OCI-M2 (cell line): ENCODE measurements around the gene COBL.

Source experiments
- DNase-seq: peaks from one replicate; lab custom pipeline; 2025; ENCODE audit not compliant: unreplicated experiment; lab: John Stamatoyannopoulos, UW

The COBL gene

DNA sequence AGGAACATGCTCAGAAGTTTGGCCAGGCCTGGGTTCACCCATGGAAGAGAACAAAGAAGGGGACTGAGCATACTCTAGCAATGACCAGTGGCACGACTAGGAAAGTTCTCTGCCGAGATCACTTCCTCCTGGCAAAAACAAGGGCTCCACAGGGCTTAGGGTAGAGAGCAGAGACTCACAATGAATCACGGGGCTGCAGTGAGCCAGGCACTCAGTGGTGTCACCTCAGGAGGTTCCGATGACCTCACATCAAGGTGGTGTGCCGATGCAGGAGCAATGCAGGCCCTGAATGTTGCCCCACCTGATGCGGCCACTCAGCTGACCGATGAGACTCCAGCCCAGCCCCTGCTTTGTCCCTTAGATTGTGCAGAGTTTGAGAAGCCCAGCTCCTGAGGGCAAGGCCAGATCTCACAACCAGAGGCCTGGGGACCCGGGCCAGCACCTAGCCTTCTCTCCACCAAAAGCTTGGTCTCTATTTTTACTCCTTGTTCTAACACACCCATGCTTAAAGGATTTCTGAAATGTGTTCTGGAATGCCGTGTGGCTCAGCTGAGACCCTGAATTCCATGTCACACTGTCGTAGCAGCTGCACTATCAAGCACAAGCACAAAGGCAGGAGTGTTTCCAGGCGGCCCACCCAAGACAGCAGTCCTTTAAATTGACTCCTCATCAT lies 60.9 kb downstream of the COBL start:
- no peak for DNase-seq

DNA sequence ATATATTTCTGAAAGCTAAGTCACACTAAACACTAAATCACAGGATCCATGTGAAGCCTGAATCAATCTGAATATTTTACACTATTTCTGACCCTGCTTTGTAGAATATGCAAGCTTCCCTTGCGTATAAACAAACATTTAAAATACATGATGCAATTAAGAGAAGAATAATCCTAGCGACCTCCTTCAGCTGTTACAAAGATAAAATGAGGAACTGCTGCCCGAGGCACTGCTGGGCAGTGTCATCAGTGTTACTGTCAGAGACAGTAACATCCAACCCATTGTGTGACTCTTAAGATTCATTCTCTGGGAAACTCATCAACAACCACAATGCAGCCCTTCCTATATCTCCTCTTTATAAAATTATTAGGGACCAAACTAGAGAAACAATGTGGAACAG lies 61.6 kb downstream of the COBL start:
- DNase-seq = no peak

- DNase-seq = no peak
Observed at GRCh38 chr7:51253157-51253556, 63.5 kb downstream of the COBL start.

GRCh38 chr7:51251290-51251689 lies 65.3 kb downstream of the COBL start:
- DNase-seq = no peak

DNA sequence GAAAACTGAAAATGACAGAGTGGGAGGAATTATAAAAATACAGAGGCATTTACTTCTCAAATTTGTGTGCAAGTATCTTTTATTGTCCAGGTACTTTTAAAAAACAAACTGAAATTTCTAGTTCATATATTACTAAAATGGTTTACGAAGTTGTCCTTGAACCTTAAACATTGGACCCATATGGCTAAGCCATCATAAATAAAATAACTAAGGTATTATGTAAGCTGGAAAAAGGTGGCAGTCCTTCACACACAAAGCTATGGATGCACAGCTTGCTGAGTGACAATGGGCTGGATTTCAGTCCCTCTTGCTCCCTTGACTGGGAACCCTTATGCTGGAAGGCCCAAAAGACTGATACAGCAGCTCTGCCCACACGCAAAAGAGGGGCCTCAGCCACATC lies 66.1 kb downstream of the COBL start:
- DNase-seq = no peak

GRCh38 chr7:51249991-51250390 lies 66.6 kb downstream of the COBL start:
- no peak for DNase-seq

- DNase-seq = no peak
Observed at GRCh38 chr7:51249187-51249945, 67.2 kb downstream of the COBL start.

DNA sequence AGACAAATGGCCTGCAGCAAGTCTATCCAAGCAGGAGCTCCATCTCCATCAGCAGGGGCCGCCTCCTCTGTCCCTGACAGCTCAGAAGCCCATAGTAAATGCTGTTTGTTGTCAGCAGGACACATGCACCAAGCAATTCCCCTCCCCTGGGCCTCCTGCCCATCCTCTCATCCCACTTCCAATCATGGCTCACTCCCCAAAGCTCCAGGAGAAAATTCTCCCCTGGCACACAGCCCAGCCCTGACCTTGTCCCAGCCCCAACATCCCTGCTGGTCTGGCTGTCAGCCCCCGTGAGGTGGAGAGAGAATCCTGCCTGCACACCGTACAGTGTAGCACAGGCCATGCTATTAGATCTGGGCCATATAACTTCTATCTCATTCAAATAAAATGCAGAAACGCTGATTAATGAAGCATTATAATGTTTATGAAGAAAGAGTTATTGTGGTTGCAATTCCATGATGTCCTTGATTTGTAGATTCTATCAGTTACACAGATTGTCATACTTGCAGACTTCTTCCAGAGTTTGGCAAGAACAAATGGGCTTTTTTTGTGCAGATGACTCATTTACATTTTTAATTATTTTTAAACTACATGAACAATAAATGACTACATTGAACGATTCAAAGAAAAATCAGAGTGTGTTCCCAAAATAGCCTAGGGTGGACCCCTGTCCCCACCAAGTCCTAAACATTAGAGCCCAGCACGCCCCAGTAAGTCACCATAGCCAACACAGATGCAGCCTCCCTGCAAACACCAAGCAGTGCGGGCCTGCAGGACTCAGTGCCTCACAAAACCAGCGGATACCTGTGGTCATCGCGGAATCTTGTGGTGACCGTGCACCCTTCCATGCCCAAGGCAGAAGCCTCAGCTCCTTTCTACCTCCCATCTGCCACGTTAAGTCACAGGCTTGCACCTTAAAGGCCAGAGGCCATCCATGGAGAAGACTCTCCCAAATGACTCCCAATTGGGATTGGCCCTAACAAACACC lies 70.1 kb downstream of the COBL start:
- no peak for DNase-seq

- no peak for DNase-seq
Observed at GRCh38 chr7:51244885-51245284, 71.7 kb downstream of the COBL start.

DNA sequence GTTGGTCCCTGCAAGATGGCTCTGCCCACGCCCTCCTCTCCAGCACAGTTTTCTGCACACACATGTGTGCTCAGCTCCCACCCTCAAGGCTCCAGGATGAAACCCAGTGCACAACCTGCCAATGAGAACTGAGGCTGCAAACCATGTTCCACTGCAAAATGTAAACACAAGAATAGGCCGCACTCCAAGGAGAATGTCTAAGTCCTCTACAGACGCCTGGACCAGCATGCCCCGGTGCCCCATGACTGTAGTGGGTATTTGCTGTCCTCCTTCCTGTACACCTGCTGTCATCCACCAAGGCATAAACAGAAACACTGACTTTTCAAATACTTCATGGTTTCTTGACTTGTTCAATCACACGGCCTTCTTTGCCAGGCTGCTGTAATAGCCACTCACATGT lies 72.6 kb downstream of the COBL start:
- no peak for DNase-seq

GRCh38 chr7:51243631-51244030 lies 73.0 kb downstream of the COBL start:
- DNase-seq = no peak

DNA sequence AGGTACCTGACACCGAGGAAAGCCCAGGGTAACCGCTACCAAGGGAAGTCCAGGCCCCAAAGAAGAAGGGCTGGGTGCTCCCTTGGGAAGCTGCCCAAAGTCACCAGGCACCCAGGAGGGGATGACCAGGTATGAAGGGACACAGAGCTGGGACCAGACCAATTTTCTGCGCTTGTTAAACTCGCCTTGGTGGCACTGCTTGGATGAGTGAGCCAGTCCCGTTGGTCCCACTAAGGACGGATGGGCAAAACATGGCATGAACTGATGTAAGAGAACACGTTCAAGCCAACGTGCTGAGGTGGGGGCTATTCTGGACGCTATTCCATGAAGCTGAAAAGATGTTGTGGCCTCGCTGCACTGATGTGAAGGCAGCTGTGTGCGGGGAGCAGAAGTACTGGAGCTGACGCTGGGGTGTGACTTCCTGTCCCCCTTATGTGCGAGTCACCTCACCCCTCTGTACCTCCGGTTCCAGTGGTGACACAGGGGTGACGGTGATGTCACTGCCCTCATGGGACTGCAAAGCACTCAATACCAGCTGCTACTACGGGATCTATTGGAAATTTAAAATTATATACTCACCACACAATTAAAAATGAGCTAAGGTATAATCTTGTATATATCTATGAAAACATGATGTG lies 73.6 kb downstream of the COBL start:
- no peak for DNase-seq

DNA sequence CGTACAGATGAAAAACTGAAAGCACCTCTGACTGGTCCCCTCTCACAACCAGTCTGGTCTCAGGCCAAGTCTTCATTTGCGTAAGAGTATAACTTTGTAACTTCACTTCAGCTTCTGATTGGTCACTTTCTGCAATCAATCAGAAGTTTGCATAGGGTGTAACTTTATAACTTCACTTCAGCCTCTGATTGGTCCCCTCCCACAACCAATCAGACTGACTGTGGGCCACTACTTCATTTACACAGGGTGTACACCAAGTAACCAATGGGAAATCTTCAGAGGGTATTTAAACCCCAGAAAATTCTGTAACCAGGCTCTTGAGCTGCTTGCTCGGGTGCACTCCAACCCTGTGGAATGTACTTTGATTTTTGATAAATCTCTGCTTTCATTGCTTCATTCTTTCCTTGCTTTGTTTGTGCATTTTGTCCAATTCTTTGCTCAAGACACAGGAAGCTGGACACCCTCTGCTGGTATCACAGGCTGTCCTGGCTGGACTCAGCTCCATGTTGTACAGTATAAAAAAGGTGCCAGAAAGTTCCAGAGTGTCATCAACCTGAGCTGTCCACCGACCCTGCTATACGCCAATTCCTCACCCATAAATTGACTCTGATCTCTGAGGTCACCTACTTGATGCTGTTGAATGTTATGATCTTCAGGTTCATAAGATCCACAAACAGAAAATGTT lies 74.5 kb downstream of the COBL start:
- no peak for DNase-seq

DNA sequence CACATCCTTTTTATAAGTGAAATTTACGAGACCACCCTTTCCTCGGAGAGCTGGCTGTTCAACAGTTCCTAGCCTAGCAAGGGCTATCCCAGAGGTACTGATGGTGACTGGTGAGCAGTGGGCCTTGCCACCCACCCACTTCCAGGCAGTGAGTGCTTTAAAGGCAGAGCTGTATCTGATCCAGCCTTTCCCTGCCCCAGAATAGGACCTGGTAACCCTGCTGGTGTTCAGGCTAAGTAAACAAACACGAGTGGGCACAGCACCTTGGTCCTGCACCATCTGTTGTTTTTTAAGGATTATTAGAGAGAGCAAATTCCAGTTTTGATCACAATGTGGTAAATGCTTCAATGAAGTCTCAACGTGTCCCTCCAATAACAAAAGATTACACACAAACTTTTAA lies 75.7 kb downstream of the COBL start:
- no peak for DNase-seq

DNA sequence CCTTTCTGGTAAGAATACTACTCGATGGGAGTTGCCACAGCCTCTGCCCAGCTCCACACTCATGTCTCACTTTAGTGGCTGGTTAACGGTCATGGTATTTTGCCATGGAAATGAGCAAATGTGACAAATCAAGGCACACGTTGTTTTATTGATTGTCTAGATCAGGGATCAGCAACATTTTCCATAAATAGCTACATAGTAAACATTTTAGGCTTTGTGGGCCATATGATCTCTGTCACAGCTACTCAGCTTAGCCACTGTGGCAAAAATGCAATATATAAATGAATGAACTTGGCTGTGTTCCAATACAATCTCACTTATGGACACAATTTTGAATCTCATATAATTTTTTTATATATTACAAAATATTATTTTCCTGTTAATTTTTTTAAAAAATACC lies 76.9 kb downstream of the COBL start:
- DNase-seq = no peak

- no peak for DNase-seq
Observed at GRCh38 chr7:51238981-51239495, 77.6 kb downstream of the COBL start.

GRCh38 chr7:51237446-51238133 lies 79.0 kb downstream of the COBL start:
- no peak for DNase-seq

DNA sequence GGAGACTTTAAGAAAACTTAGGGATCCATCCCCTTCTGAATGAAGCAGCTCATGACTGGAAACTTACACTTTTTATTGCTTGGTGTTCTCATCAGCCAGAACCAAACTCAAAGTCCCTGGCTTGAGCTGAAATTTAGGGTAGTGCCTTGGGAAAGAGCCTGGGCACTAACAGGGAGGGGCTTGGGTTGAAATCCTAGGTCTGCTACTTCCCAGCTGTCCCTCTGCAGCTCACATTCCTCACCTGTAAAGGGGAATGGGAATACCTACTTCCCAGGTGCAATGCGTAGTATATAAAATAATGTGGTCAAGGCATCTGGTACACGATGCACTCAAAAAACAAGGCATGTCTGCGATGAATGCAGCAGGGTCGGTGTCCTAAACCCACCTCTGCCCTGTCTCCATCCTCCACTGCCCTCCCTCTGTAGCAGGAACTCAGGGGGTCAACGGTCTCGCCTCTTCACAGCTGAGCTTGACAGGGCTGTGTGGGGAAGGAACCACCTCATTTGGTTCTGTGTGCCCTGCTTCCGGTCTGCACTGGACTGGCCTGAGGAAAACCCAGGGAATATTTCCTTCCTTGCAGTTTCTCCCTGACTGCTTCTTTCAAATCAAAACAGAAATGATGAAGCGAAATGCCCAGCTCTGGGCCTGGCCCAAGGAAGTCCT lies 80.0 kb downstream of the COBL start:
- no peak for DNase-seq

- no peak for DNase-seq
Observed at GRCh38 chr7:51235593-51236313, 80.9 kb downstream of the COBL start.
